ENCODE measurements around the gene MMP17.

DNA sequence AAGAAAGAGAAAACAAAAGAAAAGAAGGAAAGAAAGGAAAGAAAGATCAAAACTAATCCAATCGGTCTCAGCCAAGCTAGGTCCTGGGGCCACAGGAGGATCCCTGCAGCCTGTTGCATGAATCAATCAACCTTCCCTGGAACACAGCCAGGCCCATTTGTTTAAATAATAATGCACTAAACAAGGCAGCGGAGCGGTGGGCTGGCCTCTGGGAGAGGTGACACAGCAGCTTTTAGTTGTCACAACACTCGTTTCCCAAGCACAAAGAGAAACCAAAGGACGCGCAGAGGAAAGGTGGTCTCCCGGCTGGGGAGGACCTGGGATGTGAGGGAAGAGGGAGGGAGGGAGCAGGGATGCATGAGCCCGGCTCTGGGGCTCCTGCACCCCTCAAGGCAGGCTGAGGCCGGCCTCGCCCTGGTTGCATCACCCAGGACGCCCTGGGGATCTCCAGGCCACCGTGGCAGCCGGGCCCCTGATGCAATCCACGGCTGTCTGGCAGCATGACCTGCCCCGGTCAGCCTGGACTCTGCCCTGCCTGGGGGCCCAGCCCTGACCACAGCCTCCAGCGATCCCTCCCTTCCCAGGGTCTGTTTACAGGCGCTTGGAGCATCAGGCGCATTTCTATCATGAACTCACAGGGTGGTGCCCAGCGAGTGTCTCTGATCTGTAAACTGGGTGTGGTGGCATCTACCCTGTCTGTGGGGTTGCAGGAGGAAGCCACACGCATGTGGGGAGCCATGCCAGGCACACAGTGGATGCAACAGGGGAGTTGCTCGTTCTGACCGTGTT lies 32.5 kb downstream of the MMP17 start:
- TF ChIP-seq EZH2phosphoT487 (IDR thresholded peaks at IDR 0.05; ENCODE audit: low read depth, severe bottlenecking, unreplicated experiment) = no peak
- TF ChIP-seq, protein P1, sequence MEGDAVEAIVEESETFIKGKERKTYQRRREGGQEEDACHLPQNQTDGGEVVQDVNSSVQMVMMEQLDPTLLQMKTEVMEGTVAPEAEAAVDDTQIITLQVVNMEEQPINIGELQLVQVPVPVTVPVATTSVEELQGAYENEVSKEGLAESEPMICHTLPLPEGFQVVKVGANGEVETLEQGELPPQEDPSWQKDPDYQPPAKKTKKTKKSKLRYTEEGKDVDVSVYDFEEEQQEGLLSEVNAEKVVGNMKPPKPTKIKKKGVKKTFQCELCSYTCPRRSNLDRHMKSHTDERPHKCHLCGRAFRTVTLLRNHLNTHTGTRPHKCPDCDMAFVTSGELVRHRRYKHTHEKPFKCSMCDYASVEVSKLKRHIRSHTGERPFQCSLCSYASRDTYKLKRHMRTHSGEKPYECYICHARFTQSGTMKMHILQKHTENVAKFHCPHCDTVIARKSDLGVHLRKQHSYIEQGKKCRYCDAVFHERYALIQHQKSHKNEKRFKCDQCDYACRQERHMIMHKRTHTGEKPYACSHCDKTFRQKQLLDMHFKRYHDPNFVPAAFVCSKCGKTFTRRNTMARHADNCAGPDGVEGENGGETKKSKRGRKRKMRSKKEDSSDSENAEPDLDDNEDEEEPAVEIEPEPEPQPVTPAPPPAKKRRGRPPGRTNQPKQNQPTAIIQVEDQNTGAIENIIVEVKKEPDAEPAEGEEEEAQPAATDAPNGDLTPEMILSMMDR (IDR thresholded peaks at IDR 0.05; ENCODE audit: poor library complexity) = no peak
